ENCODE measurements around the gene TANK.
"Not testable (repeated sequence)": the region's sequence is repeated elsewhere in the genome, so short reads cannot be mapped to it uniquely, and the experiment has no call there.

DNA sequence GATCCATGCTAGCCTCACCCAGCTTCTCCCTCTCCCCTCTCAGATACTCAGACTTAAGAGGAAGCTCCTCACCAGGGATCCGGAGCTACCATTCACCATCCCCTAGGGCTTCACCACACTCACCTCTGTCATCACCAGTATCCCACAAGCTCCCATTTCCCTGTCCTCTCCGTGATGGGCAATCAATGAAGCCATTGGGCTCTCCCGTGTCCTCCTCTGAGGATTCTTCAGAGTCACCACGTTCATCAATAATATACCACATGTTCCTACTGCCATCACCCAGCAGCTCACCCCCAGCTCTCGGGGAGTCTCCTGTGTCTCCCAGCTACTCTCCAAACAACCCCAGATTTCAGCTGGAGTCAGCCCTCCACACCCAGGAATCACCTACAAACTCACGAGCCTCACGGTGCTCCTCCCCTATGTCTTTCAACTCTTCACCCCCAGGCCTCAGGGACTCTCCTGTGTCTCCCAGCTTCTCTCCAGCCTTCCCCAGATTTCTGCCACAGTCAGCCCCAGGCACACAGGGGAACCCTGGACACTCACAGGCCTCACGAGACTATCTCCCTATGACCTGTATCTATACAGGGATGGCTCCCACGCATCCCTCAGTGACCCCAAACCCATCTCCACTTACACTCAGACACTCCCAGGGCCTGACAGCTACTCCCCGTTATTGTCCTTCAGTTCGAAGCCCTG is 121.5 kb downstream of the TANK start:
- not testable (repeated sequence) for TF ChIP-seq CTCF (IDR thresholded peaks at IDR 0.05; ENCODE audit: borderline replicate concordance, extremely low read depth, low read length, poor library complexity, severe bottlenecking); EZH2 (IDR thresholded peaks at IDR 0.05; ENCODE audit: borderline replicate concordance, low read depth, low read length, severe bottlenecking)
